Fibroblast of mammary gland (primary cell): Measurements from ENCODE around the gene TPST2.

ENCODE experiments used
- DNase-seq: peaks from one replicate; pipeline ENCODE4 v3.0.0-alpha.2; 2010; ENCODE audit warnings: low read depth
- H3K4me3 ChIP-seq: 2 replicates; pipeline ENCODE4 v1.5.1; 2011; ENCODE audit warnings: low read depth, mild to moderate bottlenecking, low read length, moderate library complexity; ENCODE audit not compliant: control insufficient read depth
- TF ChIP-seq, protein P1 (sequence below): conservative IDR thresholded peaks from 2 replicates; pipeline ENCODE4 v1.5.1; 2011; ENCODE audit warnings: low read depth, low read length, inconsistent platforms; ENCODE audit not compliant: control insufficient read depth, insufficient read depth

Gene TPST2

DNA sequence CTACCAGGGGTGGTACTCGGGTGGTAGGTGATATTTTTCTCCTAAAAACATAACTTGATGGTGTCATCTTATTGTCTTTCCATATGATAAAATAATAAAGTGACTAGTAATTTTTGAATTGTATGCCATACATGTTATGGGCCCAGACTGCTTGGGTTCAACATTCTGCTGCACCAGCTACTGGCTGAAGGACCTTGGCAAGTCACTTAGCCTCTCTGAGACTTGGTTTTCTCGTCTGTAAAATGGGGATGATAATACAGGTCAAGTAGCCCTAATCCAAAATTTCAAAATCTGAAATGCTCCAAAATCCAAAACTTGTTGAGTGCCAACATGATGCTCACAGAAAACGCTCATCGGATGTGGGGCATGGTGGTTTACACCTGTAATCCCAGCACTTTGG is 42.1 kb downstream of the TPST2 start:
- DNase-seq = no peak
- TF ChIP-seq, protein P1, sequence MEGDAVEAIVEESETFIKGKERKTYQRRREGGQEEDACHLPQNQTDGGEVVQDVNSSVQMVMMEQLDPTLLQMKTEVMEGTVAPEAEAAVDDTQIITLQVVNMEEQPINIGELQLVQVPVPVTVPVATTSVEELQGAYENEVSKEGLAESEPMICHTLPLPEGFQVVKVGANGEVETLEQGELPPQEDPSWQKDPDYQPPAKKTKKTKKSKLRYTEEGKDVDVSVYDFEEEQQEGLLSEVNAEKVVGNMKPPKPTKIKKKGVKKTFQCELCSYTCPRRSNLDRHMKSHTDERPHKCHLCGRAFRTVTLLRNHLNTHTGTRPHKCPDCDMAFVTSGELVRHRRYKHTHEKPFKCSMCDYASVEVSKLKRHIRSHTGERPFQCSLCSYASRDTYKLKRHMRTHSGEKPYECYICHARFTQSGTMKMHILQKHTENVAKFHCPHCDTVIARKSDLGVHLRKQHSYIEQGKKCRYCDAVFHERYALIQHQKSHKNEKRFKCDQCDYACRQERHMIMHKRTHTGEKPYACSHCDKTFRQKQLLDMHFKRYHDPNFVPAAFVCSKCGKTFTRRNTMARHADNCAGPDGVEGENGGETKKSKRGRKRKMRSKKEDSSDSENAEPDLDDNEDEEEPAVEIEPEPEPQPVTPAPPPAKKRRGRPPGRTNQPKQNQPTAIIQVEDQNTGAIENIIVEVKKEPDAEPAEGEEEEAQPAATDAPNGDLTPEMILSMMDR = no peak
- H3K4me3 ChIP-seq = no peak overlapping the region

DNA sequence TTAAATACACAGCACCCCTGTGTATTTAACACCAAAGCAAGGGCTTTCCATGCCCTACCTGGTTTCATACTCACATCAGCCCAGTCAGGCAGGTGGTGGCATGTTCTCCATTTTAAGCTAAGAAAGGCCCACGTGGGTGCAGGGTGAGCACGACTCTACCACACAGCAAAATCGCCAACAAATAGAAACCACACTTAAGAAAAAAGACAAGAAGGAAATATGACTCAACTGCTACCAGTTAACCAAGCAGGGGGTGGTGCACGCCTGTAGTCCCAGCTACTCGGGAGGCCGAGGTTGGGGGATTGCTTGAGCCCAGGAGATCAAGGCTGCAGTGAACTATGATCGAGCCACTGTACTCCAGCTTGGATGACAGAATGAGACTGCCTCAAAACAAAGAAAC is 42.5 kb downstream of the TPST2 start:
- TF ChIP-seq, protein P1 = no peak
- H3K4me3 ChIP-seq = no peak overlapping the region
- peak; percentile 8 for DNase-seq

DNA sequence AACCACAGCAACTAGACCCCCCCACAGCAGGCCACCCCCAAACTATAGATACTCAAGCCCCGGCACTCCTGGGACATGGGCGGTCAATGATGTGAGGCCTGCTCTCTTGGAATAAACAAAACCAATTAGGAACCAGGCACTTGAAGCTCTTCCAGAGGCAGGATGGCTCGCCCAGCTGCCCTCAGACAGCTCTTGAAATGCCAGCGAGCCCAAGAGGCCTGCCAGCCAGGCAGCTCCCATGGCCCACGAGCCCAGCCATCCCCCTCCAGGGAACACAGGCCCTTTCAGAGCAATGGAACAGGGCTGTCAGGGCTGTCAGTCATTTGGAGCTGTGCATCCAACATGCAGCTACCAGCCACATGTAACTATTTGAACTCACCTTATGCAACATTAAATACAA is 43.6 kb downstream of the TPST2 start:
- TF ChIP-seq, protein P1 = no peak
- DNase-seq = no peak
- H3K4me3 ChIP-seq = no peak overlapping the region

DNA sequence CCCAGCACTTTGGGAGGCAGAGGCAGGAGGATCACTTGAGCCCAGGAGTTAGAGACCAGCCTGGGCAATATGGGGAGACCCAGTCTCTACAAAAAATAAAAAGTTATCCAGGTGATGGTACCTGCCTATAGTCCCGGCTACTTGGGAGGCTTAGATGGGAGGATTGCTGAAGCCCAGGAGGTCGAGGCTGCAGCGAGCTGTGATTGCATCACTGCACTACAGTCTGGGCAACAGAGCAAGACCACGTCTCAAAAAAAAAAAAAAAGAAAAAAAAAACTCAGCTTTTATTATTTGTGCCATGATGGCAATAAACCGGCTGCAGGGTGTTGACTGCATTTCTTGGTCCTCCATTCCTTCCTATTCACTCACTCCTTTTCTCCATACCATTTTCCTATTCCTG is 44.1 kb downstream of the TPST2 start:
- TF ChIP-seq, protein P1 = no peak
- DNase-seq = no peak
- no peak overlapping the region for H3K4me3 ChIP-seq

DNA sequence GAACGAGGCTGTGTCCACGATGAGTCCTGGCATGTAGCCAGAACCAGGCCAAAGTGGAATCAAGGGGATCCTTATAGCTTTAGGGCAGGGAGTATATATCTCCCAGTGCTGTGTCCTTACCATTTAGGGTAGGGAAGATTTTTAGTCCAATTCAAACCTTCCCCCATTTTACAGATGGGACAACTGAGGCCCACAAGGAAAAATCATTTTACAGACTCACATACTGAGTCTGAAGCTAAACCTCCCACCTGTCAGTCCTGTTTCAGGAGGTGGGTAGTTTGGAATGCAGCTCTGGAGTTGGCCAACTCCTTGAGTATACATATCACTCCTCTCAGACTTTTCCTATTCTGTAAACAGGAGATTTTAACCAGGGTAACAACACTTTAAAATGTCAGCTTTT is 44.5 kb downstream of the TPST2 start:
- no peak for DNase-seq
- H3K4me3 ChIP-seq = no peak overlapping the region
- TF ChIP-seq, protein P1 = no peak

DNA sequence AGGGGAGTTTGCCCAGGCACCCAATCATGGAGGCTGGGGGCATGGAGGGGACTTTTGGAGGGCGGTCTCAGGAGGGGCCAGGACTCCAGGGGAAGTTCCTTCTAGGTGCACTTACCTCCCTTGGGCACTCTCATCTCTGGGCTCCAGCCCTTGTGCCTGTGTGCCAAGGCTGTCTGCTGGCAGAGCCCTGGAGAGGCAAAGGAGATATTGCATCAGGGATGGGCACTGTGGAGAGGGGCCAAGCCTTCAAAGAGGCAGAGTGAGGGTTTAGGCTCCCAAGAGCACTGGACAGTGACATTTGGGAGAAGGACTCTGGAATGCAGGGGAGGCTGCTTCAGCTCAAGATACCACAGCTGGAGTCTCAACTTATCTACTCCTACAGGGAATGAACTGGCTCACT is 45.4 kb downstream of the TPST2 start:
- no peak for DNase-seq
- TF ChIP-seq, protein P1 = no peak
- H3K4me3 ChIP-seq = no peak overlapping the region

DNA sequence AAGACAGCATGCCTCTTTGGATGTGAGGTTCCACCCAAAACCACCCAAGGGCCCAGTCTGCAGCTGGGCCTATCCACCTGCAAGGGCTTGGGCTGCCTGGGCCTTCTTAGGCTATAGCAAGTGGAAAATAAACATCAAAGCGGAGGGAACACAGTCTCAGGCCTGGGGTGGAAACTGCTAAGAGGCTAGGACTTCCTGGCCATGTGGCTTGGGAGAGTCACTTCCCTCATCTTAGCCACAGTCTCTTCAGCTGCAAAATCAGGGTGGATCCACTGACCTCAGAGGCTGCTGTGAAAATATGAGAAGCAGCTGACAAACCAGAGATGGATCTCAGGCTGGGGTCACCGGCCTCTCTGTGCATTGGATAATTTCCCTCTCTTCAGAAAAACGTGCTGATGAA is 47.1 kb downstream of the TPST2 start:
- H3K4me3 ChIP-seq = no peak overlapping the region
- DNase-seq = no peak
- TF ChIP-seq, protein P1 = no peak
